Measurements from ENCODE around the gene GSAP.

The GSAP gene

GRCh38 chr7:77409005-77409738, 7.0 kb downstream of the GSAP start:
- Histone ChIP-seq H3K4me1 (ENCODE audit: low read depth, poor library complexity, severe bottlenecking) (no peaks in the 10 kb centered on the region), H3K27ac (no peak overlapping the region), H2AFZ (ENCODE audit: low read depth) (no peak overlapping the region), H3K4me3 (IDR thresholded peaks at IDR 0.05; ENCODE audit: insufficient read depth, low read depth, low read length) (no peak overlapping the region), H3K9ac (no peak overlapping the region), H3K79me2 (ENCODE audit: insufficient read depth, low read depth) (no peaks in the 10 kb centered on the region), H3K36me3 (ENCODE audit: insufficient read depth) (no peaks in the 10 kb centered on the region), H3K4me2 (no peak overlapping the region), H4K20me1 (ENCODE audit: insufficient read depth) (no peaks in the 10 kb centered on the region), H3K27me3 (ENCODE audit: insufficient read depth, low read depth) (no peaks in the 10 kb centered on the region)
- TF ChIP-seq CTCF (conservative IDR thresholded peaks at IDR 0.05; ENCODE audit: low read depth, low read length): no peak

GRCh38 chr7:77407906-77408305, 8.2 kb downstream of the GSAP start:
- no peaks in the 10 kb centered on the region for H3K79me2 ChIP-seq (ENCODE audit: insufficient read depth, low read depth)
- H4K20me1 ChIP-seq (ENCODE audit: insufficient read depth): no peaks in the 10 kb centered on the region
- H3K9ac ChIP-seq: no peak overlapping the region
- H3K36me3 ChIP-seq (ENCODE audit: insufficient read depth): no peaks in the 10 kb centered on the region
- H3K27me3 ChIP-seq (ENCODE audit: insufficient read depth, low read depth): no peaks in the 10 kb centered on the region
- H3K4me3 ChIP-seq (IDR thresholded peaks at IDR 0.05; ENCODE audit: insufficient read depth, low read depth, low read length): no peak overlapping the region
- no peak for TF ChIP-seq CTCF (conservative IDR thresholded peaks at IDR 0.05; ENCODE audit: low read depth, low read length)
- H3K4me1 ChIP-seq (ENCODE audit: low read depth, poor library complexity, severe bottlenecking): no peaks in the 10 kb centered on the region
- H3K27ac ChIP-seq: no peak overlapping the region
- no peak overlapping the region for H2AFZ ChIP-seq (ENCODE audit: low read depth)
- H3K4me2 ChIP-seq: no peak overlapping the region

GRCh38 chr7:77406421-77406820, 9.7 kb downstream of the GSAP start:
- H3K4me1 ChIP-seq (ENCODE audit: low read depth, poor library complexity, severe bottlenecking): no peaks in the 10 kb centered on the region

GRCh38 chr7:77404641-77405040, 11.5 kb downstream of the GSAP start:
- Histone ChIP-seq H3K4me3 (IDR thresholded peaks at IDR 0.05; ENCODE audit: insufficient read depth, low read depth, low read length) (no peak overlapping the region), H2AFZ (ENCODE audit: low read depth) (no peak overlapping the region), H3K9ac (no peak overlapping the region), H4K20me1 (ENCODE audit: insufficient read depth) (no peaks in the 10 kb centered on the region), H3K27me3 (ENCODE audit: insufficient read depth, low read depth) (no peaks in the 10 kb centered on the region), H3K36me3 (ENCODE audit: insufficient read depth) (no peaks in the 10 kb centered on the region), H3K79me2 (ENCODE audit: insufficient read depth, low read depth) (no peaks in the 10 kb centered on the region), H3K4me1 (ENCODE audit: low read depth, poor library complexity, severe bottlenecking) (no peaks in the 10 kb centered on the region), H3K27ac (no peak overlapping the region), H3K4me2 (no peak overlapping the region)
- no peak for TF ChIP-seq CTCF (conservative IDR thresholded peaks at IDR 0.05; ENCODE audit: low read depth, low read length)

More at GRCh38 chr7:77406421-77406820, 9.7 kb downstream of the GSAP start:
- no peak overlapping the region for H3K4me2 ChIP-seq
- no peak for TF ChIP-seq CTCF (conservative IDR thresholded peaks at IDR 0.05; ENCODE audit: low read depth, low read length)
- H3K4me3 ChIP-seq (IDR thresholded peaks at IDR 0.05; ENCODE audit: insufficient read depth, low read depth, low read length): no peak overlapping the region
- no peaks in the 10 kb centered on the region for H3K36me3 ChIP-seq (ENCODE audit: insufficient read depth)
- no peaks in the 10 kb centered on the region for H3K27me3 ChIP-seq (ENCODE audit: insufficient read depth, low read depth)
- H3K27ac ChIP-seq: no peak overlapping the region
- no peaks in the 10 kb centered on the region for H4K20me1 ChIP-seq (ENCODE audit: insufficient read depth)
- H2AFZ ChIP-seq (ENCODE audit: low read depth): no peak overlapping the region
- no peak overlapping the region for H3K9ac ChIP-seq
- no peaks in the 10 kb centered on the region for H3K79me2 ChIP-seq (ENCODE audit: insufficient read depth, low read depth)
